Testis (tissue), 3 donors: Measurements from ENCODE around the gene DTX3L. TPM values are rescaled to one million over a fixed set of nuclear protein-coding genes. Genes with fewer than 3 reads are reported as not detected.

ENCODE experiments used
- DNase-seq: peaks from one replicate; pipeline ENCODE4 v3.0.0-alpha.2; 2019
- H3K27ac ChIP-seq, 2 donors: fragments of 200-600 bp; sonication (generic); one replicate each; pipeline ENCODE4 v1.5.1; 2019
- H3K27me3 ChIP-seq: fragments of 200-600 bp; sonication (generic); one replicate; pipeline ENCODE4 v1.5.1; 2019
- H3K36me3 ChIP-seq: fragments of 200-600 bp; sonication (generic); one replicate; pipeline ENCODE4 v1.5.1; 2017; ENCODE audit warnings: low read depth; ENCODE audit errors: missing control alignments
- H3K4me1 ChIP-seq: fragments of 200-600 bp; sonication (generic); one replicate; pipeline ENCODE4 v1.5.1; 2019
- H3K4me3 ChIP-seq, 2 donors: fragments of 200-600 bp; sonication (generic); one replicate each; pipeline ENCODE4 v1.5.1; 2017 to 2019
- H3K9me3 ChIP-seq: fragments of 200-600 bp; sonication (generic); one replicate; pipeline ENCODE4 v1.5.1; 2017
- CTCF ChIP-seq, 3 experiments: fragments of 450-650 bp in 2 of 3; fragments of 200-600 bp in 1 of 3; sonication (generic) in 1 of 3; IDR thresholded peaks; one replicate each; pipeline ENCODE4 v1.5.1; 2016 to 2019; ENCODE audit warnings: antibody characterized with exemption in 3 of 3, mild to moderate bottlenecking in 2 of 3, moderate library complexity in 1 of 3
- POLR2A ChIP-seq: fragments of 450-650 bp; IDR thresholded peaks from one replicate; pipeline ENCODE4 v1.6.1; 2017; ENCODE audit warnings: antibody characterized with exemption, mild to moderate bottlenecking, moderate library complexity
- WGBS, 2 donors: methylation state at CpG; one replicate each; pipeline ENCODE4 v1.1.5; 2018; 5-methylcytosine and 5-hydroxymethylcytosine counted together
- intact Hi-C: fragments of 100-400 bp; cut with DNase I; formaldehyde crosslinking; loops from one replicate; pipeline ENCODE4 v1.15.1; 2023; ENCODE audit warnings: low total_unique reads
- polyA plus RNA-seq: library from polyadenylated mRNA; stranded (reverse); fragments of 350-450 nt; fragmentation: Illumina TruSeq; extraction: RNeasy Lipid Tissue Mini Kit (QIAGEN cat#74804); gene quantifications from one replicate; pipeline ENCODE4 v1.2.3, GENCODE V29; 2014; ENCODE audit warnings: low read depth, low replicate concordance; ENCODE audit not compliant: insufficient read depth
- total RNA-seq, 2 donors: library from RNA; depleted of rRNA; stranded (reverse); fragments of >200 nt; gene quantifications; one replicate each; pipeline ENCODE4 v1.2.3, GENCODE V29; 2016

Gene DTX3L
- total and polyA plus RNA-seq, 3 donors from 2014 or later: 8.3 to 8.7 (median 8.5) TPM

GRCh38 chr3:122623031-122623829 is 59.1 kb downstream of the DTX3L start:
- no peak for DNase-seq
- Histone ChIP-seq H3K36me3 (no peaks in the 10 kb centered on the region), H3K4me3 (no peak overlapping the region), H3K27me3 (no peaks in the 10 kb centered on the region), H3K27ac (no peak overlapping the region), H3K4me1 (no peaks in the 10 kb centered on the region), H3K9me3 (no peaks in the 10 kb centered on the region)
- no peak for TF ChIP-seq CTCF (IDR thresholded peaks at IDR 0.05)
- TF ChIP-seq POLR2A: no peak
- 66 to 74% methylated on average over 8 of the region's 8 CpGs for WGBS, 2 donors
- intact Hi-C loops: no loop called here

Other genes with a start within 250 kb of the DTX3L start
- gene CSTA, start 239.1 kb upstream of the DTX3L start, total RNA-seq: 1 to 10 TPM in 1 of 2 donors, not detected in 1; 1.2 TPM
- gene CSTA, start 239.1 kb upstream of the DTX3L start, polyA plus RNA-seq: 2.8 TPM
- 10 to 100 TPM; 19.3 to 19.9 TPM for gene MIX23, start 181.1 kb upstream of the DTX3L start, total RNA-seq
- 21.0 TPM for gene MIX23, start 181.1 kb upstream of the DTX3L start, polyA plus RNA-seq
- 10 to 100 TPM; 16.0 to 17.7 TPM for gene FAM162A, start 180.2 kb upstream of the DTX3L start, total RNA-seq
- gene FAM162A, start 180.2 kb upstream of the DTX3L start, polyA plus RNA-seq: 77.7 TPM
- gene WDR5B, start 148.3 kb upstream of the DTX3L start, total RNA-seq: 1 to 10 TPM; 7.1 to 8.9 TPM
- 5.1 TPM for gene WDR5B, start 148.3 kb upstream of the DTX3L start, polyA plus RNA-seq
- gene KPNA1, start 49.4 kb upstream of the DTX3L start, total RNA-seq: 10 to 100 TPM; 48.1 to 64.0 TPM
- gene KPNA1, start 49.4 kb upstream of the DTX3L start, polyA plus RNA-seq: 88.2 TPM
- 10 to 100 TPM; 12.8 to 13.8 TPM for gene PARP9, start within 50 bp of the DTX3L start, total RNA-seq
- gene PARP9, start within 50 bp of the DTX3L start, polyA plus RNA-seq: 14.7 TPM
- 1 to 10 TPM; 3.7 to 4.8 TPM for gene PARP15, start 13.3 kb downstream of the DTX3L start, total RNA-seq
- gene PARP15, start 13.3 kb downstream of the DTX3L start, polyA plus RNA-seq: 1.5 TPM
- 10 to 100 TPM; 11.3 to 18.2 TPM for gene PARP14, start 116.5 kb downstream of the DTX3L start, total RNA-seq
- 8.8 TPM for gene PARP14, start 116.5 kb downstream of the DTX3L start, polyA plus RNA-seq
- gene HSPBAP1, start 229.5 kb downstream of the DTX3L start, total RNA-seq: 10 to 100 TPM; 10.6 to 11.1 TPM
- gene HSPBAP1, start 229.5 kb downstream of the DTX3L start, polyA plus RNA-seq: 26.5 TPM
- gene SLC49A4, start 230.7 kb downstream of the DTX3L start, total RNA-seq: 10 to 100 TPM; 17.7 to 23.7 TPM
- 12.4 TPM for gene SLC49A4, start 230.7 kb downstream of the DTX3L start, polyA plus RNA-seq